GM10266 (cell line): Measurements from ENCODE around the gene CDC42.

ENCODE experiments used
- DNase-seq: peaks from one replicate; pipeline ENCODE4 v3.0.0; 2012; ENCODE audit errors: extremely low spot score
- TF ChIP-seq, protein P1 (sequence below): IDR thresholded peaks from 2 replicates; pipeline ENCODE4 v1.5.1; 2012; ENCODE audit warnings: mild to moderate bottlenecking, low read depth; ENCODE audit not compliant: control insufficient read depth, insufficient read depth; ENCODE audit errors: missing control alignments

Gene CDC42

GRCh38 chr1:22096463-22096862 lies 44.0 kb downstream of the CDC42 start:
- TF ChIP-seq, protein P1, sequence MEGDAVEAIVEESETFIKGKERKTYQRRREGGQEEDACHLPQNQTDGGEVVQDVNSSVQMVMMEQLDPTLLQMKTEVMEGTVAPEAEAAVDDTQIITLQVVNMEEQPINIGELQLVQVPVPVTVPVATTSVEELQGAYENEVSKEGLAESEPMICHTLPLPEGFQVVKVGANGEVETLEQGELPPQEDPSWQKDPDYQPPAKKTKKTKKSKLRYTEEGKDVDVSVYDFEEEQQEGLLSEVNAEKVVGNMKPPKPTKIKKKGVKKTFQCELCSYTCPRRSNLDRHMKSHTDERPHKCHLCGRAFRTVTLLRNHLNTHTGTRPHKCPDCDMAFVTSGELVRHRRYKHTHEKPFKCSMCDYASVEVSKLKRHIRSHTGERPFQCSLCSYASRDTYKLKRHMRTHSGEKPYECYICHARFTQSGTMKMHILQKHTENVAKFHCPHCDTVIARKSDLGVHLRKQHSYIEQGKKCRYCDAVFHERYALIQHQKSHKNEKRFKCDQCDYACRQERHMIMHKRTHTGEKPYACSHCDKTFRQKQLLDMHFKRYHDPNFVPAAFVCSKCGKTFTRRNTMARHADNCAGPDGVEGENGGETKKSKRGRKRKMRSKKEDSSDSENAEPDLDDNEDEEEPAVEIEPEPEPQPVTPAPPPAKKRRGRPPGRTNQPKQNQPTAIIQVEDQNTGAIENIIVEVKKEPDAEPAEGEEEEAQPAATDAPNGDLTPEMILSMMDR: no peak
- no peak for DNase-seq

DNA sequence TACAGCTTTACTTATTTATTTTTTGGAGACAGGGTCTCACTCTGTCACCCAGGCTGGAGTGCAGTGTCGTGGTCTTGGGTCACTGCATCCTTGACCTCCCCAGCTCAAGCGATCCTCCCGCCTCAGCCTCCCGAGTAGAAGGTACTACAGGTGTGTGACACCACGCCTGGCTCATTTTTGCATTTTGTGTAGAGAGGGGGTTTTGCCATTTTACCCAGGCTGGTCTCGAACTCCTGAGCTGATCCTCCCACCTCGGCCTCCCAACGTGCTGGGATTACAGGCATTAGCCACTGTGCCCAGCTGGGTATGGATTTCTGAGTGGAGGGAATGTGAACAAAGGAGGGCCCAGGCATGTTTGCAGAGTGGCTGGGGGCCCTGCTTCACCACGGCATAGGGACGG lies 46.2 kb downstream of the CDC42 start:
- no peak for DNase-seq
- TF ChIP-seq, protein P1: no peak

DNA sequence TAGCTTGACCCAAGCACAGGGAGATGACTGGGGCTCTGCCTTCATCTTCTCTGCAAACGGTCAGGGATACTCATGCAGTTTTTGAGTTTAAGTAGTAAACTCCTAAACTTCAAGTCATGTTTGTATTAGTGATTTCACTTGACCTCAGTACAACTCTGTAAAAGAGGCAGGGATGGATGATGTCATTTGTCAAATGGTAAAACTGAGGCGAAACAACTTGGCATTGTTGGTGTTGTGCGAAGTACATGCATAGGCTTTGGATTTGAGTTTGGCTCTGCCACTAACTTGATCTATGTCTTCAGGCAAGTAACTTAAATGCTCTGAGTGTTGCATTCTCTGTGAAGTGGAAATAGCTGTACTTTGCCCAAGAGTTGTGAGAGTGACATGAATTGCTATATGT lies 47.7 kb downstream of the CDC42 start:
- TF ChIP-seq, protein P1: no peak
- DNase-seq: no peak

GRCh38 chr1:22101199-22101598 lies 48.7 kb downstream of the CDC42 start:
- DNase-seq: no peak
- TF ChIP-seq, protein P1: no peak

GRCh38 chr1:22101995-22102394 lies 49.5 kb downstream of the CDC42 start:
- TF ChIP-seq, protein P1: no peak
- DNase-seq: no peak

DNA sequence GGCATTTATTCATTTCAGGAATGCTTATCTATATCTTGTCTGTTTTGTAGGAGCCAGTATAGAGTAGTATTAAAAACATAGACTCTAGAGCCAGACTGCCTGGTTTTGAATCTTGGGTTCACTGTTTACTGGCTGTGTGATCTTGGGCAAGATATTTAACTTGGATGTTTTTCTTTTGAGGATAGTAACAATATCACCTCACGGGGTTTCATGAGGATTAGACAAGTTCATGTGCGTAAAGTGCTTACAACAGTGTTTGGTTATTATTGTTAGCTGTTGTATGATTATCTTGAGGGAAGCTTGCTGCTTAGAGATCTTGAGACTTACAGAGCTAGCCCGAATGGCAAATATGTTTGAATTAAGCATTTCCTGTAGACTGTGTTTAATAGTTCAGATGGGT lies 50.2 kb downstream of the CDC42 start:
- DNase-seq: no peak
- TF ChIP-seq, protein P1: no peak

DNA sequence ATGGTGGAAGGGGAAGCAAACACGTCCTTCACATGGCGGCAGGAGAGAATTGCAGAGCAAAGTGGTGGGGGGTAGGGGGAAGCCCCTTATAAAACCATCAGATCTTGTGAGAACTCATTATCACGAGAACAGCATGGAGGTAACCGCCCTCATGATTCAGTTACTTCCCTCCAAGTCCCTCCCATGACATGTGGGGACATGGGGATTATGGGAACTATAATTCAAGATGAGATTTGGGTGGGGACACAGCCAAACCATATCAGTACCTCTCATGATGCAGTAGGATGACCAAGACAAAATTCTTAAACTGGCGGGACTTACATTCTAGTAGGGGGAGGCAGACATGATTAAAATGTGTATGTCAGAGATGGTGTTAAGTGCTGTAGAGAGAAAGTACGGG lies 51.6 kb downstream of the CDC42 start:
- no peak for DNase-seq
- TF ChIP-seq, protein P1: no peak
